Thyroid gland (tissue), 4 donors: Measurements from ENCODE around the gene IMPDH2.

ENCODE experiments used
- CTCF ChIP-seq, 6 experiments: fragments of 200-600 bp in 3 of 6; fragments of 450-650 bp in 3 of 6; sonication (generic) in 3 of 6; IDR thresholded peaks; one replicate each; pipeline ENCODE4 v1.5.1; 2016 to 2019; ENCODE audit warnings: antibody characterized with exemption in 6 of 6, mild to moderate bottlenecking in 2 of 6, inconsistent platforms in 1 of 6, moderate library complexity in 1 of 6
- POLR2A ChIP-seq, 2 donors: fragments of 450-650 bp; IDR thresholded peaks; one replicate each; pipeline ENCODE4 v1.6.1; 2017; ENCODE audit warnings: antibody characterized with exemption in 2 of 2, mild to moderate bottlenecking in 2 of 2, moderate library complexity in 1 of 2

- no peak for TF ChIP-seq CTCF (IDR thresholded peaks at IDR 0.05)
- TF ChIP-seq POLR2A (IDR thresholded peaks at IDR 0.05): no peak
Observed at GRCh38 chr3:49057268-49057667, 28.1 kb upstream of the IMPDH2 start.
